HEK293 (cell line): ENCODE results near the gene SMAD2.

ENCODE experiments used
- CTCF ChIA-PET: fragments of 350-600 bp; formaldehyde crosslinking; extraction: SDS; loops from one replicate; lab custom pipeline; 2021; ENCODE audit warnings: antibody characterized with exemption; lab: Yijun Ruan, JAX
- POLR2A ChIA-PET: fragments of 300-600 bp; formaldehyde crosslinking; extraction: SDS; loops from one replicate; lab custom pipeline; 2020; ENCODE audit warnings: antibody characterized with exemption, inconsistent platforms; lab: Yijun Ruan, JAX
- H3K27ac ChIP-seq: fragments of 200-500 bp; sonication (Bioruptor generic); 2 replicates; pipeline ENCODE4 v1.5.1; 2014; ENCODE audit warnings: low read depth, low read length, control low read depth, inconsistent platforms; ENCODE audit errors: extremely low read depth
- H3K36me3 ChIP-seq, 2 experiments: fragments of 200-500 bp in 1 of 2; sonication (Bioruptor generic) in 1 of 2; 1 replicate in 1 of 2; 2 replicates in 1 of 2; pipeline ENCODE4 v1.5.1; 2014 to 2017; ENCODE audit warnings: inconsistent platforms in 2 of 2, low read length in 2 of 2; ENCODE audit not compliant: control insufficient read depth in 2 of 2, insufficient read depth in 1 of 2
- H3K4me1 ChIP-seq: fragments of 200-500 bp; sonication (Bioruptor generic); 2 replicates; pipeline ENCODE4 v1.5.1; 2014; ENCODE audit warnings: mild to moderate bottlenecking, low read length, inconsistent platforms; ENCODE audit not compliant: control insufficient read depth, insufficient read depth
- H3K4me3 ChIP-seq: 2 replicates; pipeline ENCODE4 v1.5.1; 2011; ENCODE audit warnings: low read depth, mild to moderate bottlenecking, control low read depth, low read length, moderate library complexity
- H3K9me3 ChIP-seq: fragments of 200-500 bp; sonication (Bioruptor generic); 2 replicates; pipeline ENCODE4 v1.5.1; 2014; ENCODE audit warnings: low read depth, low read length, inconsistent platforms; ENCODE audit not compliant: control insufficient read depth, insufficient read depth
- BCL11A ChIP-seq: fragments of 450-650 bp; formaldehyde crosslinking; IDR thresholded peaks from 2 replicates; pipeline ENCODE4 v1.5.1; 2016; ENCODE audit warnings: low read depth, missing biosample characterization, missing genetic modification characterization
- GLIS1 ChIP-seq: fragments of 450-650 bp; formaldehyde crosslinking; IDR thresholded peaks from 2 replicates; pipeline ENCODE4 v1.5.1; 2016; ENCODE audit warnings: missing biosample characterization, missing genetic modification characterization
- IKZF3 ChIP-seq: fragments of 450-650 bp; IDR thresholded peaks from 2 replicates; pipeline ENCODE4 v1.5.0; 2018; ENCODE audit warnings: missing biosample characterization, mild to moderate bottlenecking, missing genetic modification characterization, moderate library complexity
- KLF1 ChIP-seq: fragments of 450-650 bp; formaldehyde crosslinking; IDR thresholded peaks from 2 replicates; pipeline ENCODE4 v1.5.1; 2016; ENCODE audit warnings: missing biosample characterization, missing genetic modification characterization
- KLF10 ChIP-seq: fragments of 450-650 bp; IDR thresholded peaks from 2 replicates; pipeline ENCODE4 v1.5.1; 2018; ENCODE audit warnings: missing biosample characterization, mild to moderate bottlenecking, missing genetic modification characterization
- KLF7 ChIP-seq: fragments of 450-650 bp; formaldehyde crosslinking; IDR thresholded peaks from 2 replicates; pipeline ENCODE4 v1.5.1; 2016; ENCODE audit warnings: missing biosample characterization, missing genetic modification characterization, borderline replicate concordance
- KLF8 ChIP-seq: fragments of 450-650 bp; formaldehyde crosslinking; IDR thresholded peaks from 2 replicates; pipeline ENCODE4 v1.5.1; 2016; ENCODE audit warnings: missing biosample characterization, missing genetic modification characterization
- SP3 ChIP-seq: fragments of 450-650 bp; formaldehyde crosslinking; IDR thresholded peaks from 2 replicates; pipeline ENCODE4 v1.5.1; 2016; ENCODE audit warnings: missing biosample characterization, missing genetic modification characterization
- SP7 ChIP-seq: fragments of 450-650 bp; formaldehyde crosslinking; IDR thresholded peaks from 2 replicates; pipeline ENCODE4 v1.5.1; 2016; ENCODE audit warnings: missing biosample characterization, missing genetic modification characterization
- YY2 ChIP-seq: fragments of 450-650 bp; formaldehyde crosslinking; IDR thresholded peaks from 2 replicates; pipeline ENCODE4 v1.5.1; 2016; ENCODE audit warnings: missing biosample characterization, missing genetic modification characterization
- ZBTB20 ChIP-seq: fragments of 450-650 bp; formaldehyde crosslinking; IDR thresholded peaks from 2 replicates; pipeline ENCODE4 v1.5.1; 2016; ENCODE audit warnings: missing biosample characterization, missing genetic modification characterization
- ZBTB6 ChIP-seq: fragments of 450-650 bp; formaldehyde crosslinking; IDR thresholded peaks from 2 replicates; pipeline ENCODE4 v1.5.1; 2017; ENCODE audit warnings: missing biosample characterization, missing genetic modification characterization
- ZBTB8A ChIP-seq: fragments of 450-650 bp; formaldehyde crosslinking; IDR thresholded peaks from 2 replicates; pipeline ENCODE4 v1.5.1; 2016; ENCODE audit warnings: missing biosample characterization, missing genetic modification characterization
- ZEB2 ChIP-seq: fragments of 450-650 bp; formaldehyde crosslinking; IDR thresholded peaks from 2 replicates; pipeline ENCODE4 v1.5.1; 2016; ENCODE audit warnings: missing biosample characterization, missing genetic modification characterization
- ZFP41 ChIP-seq: fragments of 450-650 bp; formaldehyde crosslinking; IDR thresholded peaks from 2 replicates; pipeline ENCODE4 v1.5.1; 2016; ENCODE audit warnings: missing biosample characterization, missing genetic modification characterization, borderline replicate concordance
- ZFP69B ChIP-seq: fragments of 450-650 bp; formaldehyde crosslinking; IDR thresholded peaks from 2 replicates; pipeline ENCODE4 v1.5.1; 2016; ENCODE audit warnings: missing biosample characterization, missing genetic modification characterization
- ZNF155 ChIP-seq: fragments of 450-650 bp; formaldehyde crosslinking; IDR thresholded peaks from 2 replicates; pipeline ENCODE4 v1.5.1; 2016; ENCODE audit warnings: missing biosample characterization, missing genetic modification characterization
- ZNF324 ChIP-seq: fragments of 450-650 bp; formaldehyde crosslinking; IDR thresholded peaks from 2 replicates; pipeline ENCODE4 v1.5.1; 2016; ENCODE audit warnings: missing biosample characterization, missing genetic modification characterization
- ZNF341 ChIP-seq: fragments of 450-650 bp; formaldehyde crosslinking; IDR thresholded peaks from 2 replicates; pipeline ENCODE4; 2016; ENCODE audit warnings: low read depth, missing biosample characterization, missing genetic modification characterization
- ZNF391 ChIP-seq: fragments of 450-650 bp; formaldehyde crosslinking; IDR thresholded peaks from 2 replicates; pipeline ENCODE4 v1.5.1; 2016; ENCODE audit warnings: low read depth, missing biosample characterization, missing genetic modification characterization, borderline replicate concordance
- ZNF398 ChIP-seq: fragments of 450-650 bp; formaldehyde crosslinking; IDR thresholded peaks from 2 replicates; pipeline ENCODE4 v1.5.1; 2017; ENCODE audit warnings: missing biosample characterization, missing genetic modification characterization
- ZNF473 ChIP-seq: fragments of 450-650 bp; formaldehyde crosslinking; IDR thresholded peaks from 2 replicates; pipeline ENCODE4 v1.5.1; 2017; ENCODE audit warnings: missing biosample characterization, missing genetic modification characterization
- ZNF501 ChIP-seq: fragments of 450-650 bp; formaldehyde crosslinking; IDR thresholded peaks from 2 replicates; pipeline ENCODE4 v1.5.1; 2016; ENCODE audit warnings: missing biosample characterization, missing genetic modification characterization
- ZNF560 ChIP-seq: fragments of 450-650 bp; formaldehyde crosslinking; IDR thresholded peaks from 2 replicates; pipeline ENCODE4 v1.5.1; 2017; ENCODE audit warnings: missing biosample characterization, missing genetic modification characterization, borderline replicate concordance
- ZNF660 ChIP-seq: fragments of 450-650 bp; IDR thresholded peaks from 2 replicates; pipeline ENCODE4 v1.5.1; 2018; ENCODE audit warnings: missing biosample characterization, mild to moderate bottlenecking, missing genetic modification characterization
- ZNF692 ChIP-seq: fragments of 450-650 bp; formaldehyde crosslinking; IDR thresholded peaks from 2 replicates; pipeline ENCODE4 v1.5.1; 2016; ENCODE audit warnings: missing biosample characterization, missing genetic modification characterization
- ZNF837 ChIP-seq: fragments of 450-650 bp; formaldehyde crosslinking; IDR thresholded peaks from 2 replicates; pipeline ENCODE4 v1.5.1; 2016; ENCODE audit warnings: missing biosample characterization, missing genetic modification characterization
- ZXDB ChIP-seq: fragments of 450-650 bp; formaldehyde crosslinking; IDR thresholded peaks from 2 replicates; pipeline ENCODE4 v1.5.1; 2016; ENCODE audit warnings: missing biosample characterization, missing genetic modification characterization
- TF ChIP-seq, protein P1 (sequence below): fragments of 450-650 bp; formaldehyde crosslinking; IDR thresholded peaks from 2 replicates; pipeline ENCODE4 v1.5.1; 2017; ENCODE audit warnings: missing biosample characterization, missing genetic modification characterization
- TF ChIP-seq, protein P2 (sequence below): fragments of 450-650 bp; formaldehyde crosslinking; IDR thresholded peaks from 2 replicates; pipeline ENCODE4 v1.5.1; 2016; ENCODE audit warnings: missing biosample characterization, missing genetic modification characterization

Gene SMAD2

DNA sequence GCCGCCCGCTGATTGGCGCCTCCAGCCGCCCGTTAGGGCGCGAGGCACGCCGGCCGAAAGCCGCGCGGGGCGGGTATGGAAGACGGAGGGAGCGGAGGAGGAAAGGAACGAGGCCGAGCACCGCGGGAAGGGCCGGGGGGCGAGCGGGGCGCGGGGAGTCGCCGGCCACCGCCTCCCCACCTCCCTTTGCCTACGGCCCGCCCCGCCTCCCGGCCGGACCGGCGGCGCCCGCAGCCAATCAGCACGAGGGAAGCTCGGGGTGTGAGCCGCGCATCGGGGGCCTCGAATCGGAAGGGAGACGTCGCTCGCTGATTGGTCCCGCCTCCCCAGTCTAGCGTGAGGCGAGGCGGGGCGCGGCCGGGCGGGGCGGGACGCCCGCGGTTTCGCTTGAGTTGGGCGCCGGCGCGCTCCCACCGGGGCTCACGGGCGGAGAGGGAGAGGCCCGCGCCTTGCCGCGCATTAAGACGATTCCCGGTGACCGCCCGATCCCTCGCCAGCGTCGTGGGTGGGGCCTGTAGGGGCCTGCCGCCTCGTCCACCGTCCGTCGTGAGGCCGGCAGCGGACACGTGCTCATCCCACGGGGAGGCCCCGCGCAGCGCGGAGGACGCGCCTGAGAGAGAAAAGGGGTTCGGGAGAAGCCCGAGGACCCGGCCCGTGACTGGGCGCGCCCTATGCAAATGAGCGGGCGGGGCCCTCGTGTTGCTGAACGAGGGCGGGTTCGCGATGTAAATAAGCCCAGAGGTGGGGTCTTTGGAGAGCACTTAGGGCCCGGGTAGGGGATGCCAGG, 665 bp upstream of the SMAD2 start:
- Histone ChIP-seq H3K36me3 (no peaks in the 10 kb centered on the region; a peak in 1 of 3 replicates), H3K27ac (peak overlapping the region; percentile 99), H3K9me3 (no peaks in the 10 kb centered on the region), H3K4me3 (peak overlapping the region; percentile 78), H3K4me1 (peaks cover 15% of the 10 kb centered on the region)
- CTCF ChIA-PET = interaction anchor here (0.6 to 1.4 kb wide), 2 partner anchors 67 to 80 kb away, joined by 3 read pairs; no protein-coding TSS in a partner anchor
- POLR2A ChIA-PET = interaction anchor here (0.5 to 1.8 kb wide), 12 partner anchors 10 to 89 kb away, joined by 3 to 9 read pairs (median 4); no protein-coding TSS in a partner anchor
- TF ChIP-seq GLIS1 = peak; percentile 41; the same call in 1 of the 2 replicates
- TF ChIP-seq KLF10 (tag by site-specific recombination) = peak; percentile 93
- TF ChIP-seq KLF7 = peak; percentile 93; the same call in 1 of the 2 replicates
- TF ChIP-seq, protein P1, sequence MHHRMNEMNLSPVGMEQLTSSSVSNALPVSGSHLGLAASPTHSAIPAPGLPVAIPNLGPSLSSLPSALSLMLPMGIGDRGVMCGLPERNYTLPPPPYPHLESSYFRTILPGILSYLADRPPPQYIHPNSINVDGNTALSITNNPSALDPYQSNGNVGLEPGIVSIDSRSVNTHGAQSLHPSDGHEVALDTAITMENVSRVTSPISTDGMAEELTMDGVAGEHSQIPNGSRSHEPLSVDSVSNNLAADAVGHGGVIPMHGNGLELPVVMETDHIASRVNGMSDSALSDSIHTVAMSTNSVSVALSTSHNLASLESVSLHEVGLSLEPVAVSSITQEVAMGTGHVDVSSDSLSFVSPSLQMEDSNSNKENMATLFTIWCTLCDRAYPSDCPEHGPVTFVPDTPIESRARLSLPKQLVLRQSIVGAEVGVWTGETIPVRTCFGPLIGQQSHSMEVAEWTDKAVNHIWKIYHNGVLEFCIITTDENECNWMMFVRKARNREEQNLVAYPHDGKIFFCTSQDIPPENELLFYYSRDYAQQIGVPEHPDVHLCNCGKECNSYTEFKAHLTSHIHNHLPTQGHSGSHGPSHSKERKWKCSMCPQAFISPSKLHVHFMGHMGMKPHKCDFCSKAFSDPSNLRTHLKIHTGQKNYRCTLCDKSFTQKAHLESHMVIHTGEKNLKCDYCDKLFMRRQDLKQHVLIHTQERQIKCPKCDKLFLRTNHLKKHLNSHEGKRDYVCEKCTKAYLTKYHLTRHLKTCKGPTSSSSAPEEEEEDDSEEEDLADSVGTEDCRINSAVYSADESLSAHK (tag by site-specific recombination) = no peak
- TF ChIP-seq ZFP41 (tag by site-specific recombination) = no peak
- TF ChIP-seq, protein P2, sequence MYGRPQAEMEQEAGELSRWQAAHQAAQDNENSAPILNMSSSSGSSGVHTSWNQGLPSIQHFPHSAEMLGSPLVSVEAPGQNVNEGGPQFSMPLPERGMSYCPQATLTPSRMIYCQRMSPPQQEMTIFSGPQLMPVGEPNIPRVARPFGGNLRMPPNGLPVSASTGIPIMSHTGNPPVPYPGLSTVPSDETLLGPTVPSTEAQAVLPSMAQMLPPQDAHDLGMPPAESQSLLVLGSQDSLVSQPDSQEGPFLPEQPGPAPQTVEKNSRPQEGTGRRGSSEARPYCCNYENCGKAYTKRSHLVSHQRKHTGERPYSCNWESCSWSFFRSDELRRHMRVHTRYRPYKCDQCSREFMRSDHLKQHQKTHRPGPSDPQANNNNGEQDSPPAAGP (tag by site-specific recombination) = peak; percentile 69
- TF ChIP-seq ZBTB6 (tag by site-specific recombination) = no peak
- 0 out of 2 replicates have a peak, but pooled peaks have one; percentile 29 for TF ChIP-seq IKZF3 (tag by site-specific recombination)
- peak; percentile 99 for TF ChIP-seq ZBTB8A
- TF ChIP-seq ZNF155 (tag by site-specific recombination) = no peak
- 0 out of 2 replicates have a peak, but pooled peaks have one; percentile 5 for TF ChIP-seq YY2 (tag by site-specific recombination)
- TF ChIP-seq ZEB2 = peak; percentile 56
- peak; percentile 94 for TF ChIP-seq ZBTB20 (tag by site-specific recombination)
- 0 out of 2 replicates have a peak, but pooled peaks have one; percentile 62 for TF ChIP-seq ZNF391 (tag by site-specific recombination)
- TF ChIP-seq ZNF473 (tag by site-specific recombination) = no peak
- TF ChIP-seq SP3 (tag by site-specific recombination) = peak; percentile 78
- no peak for TF ChIP-seq ZNF837 (tag by site-specific recombination)
- peak; percentile 76; the same call in 1 of the 2 replicates for TF ChIP-seq KLF8 (tag by site-specific recombination)
- TF ChIP-seq ZNF560 (tag by site-specific recombination) = no peak
- peak; percentile 94 for TF ChIP-seq ZNF692
- TF ChIP-seq ZFP69B (tag by site-specific recombination) = peak; percentile 82
- TF ChIP-seq ZNF341 = no peak
- TF ChIP-seq KLF1 (tag by site-specific recombination) = peak; percentile 90
- no peak for TF ChIP-seq BCL11A
- peak; percentile 82 for TF ChIP-seq ZNF501 (tag by site-specific recombination)
- peak; percentile 66; the same call in 1 of the 2 replicates for TF ChIP-seq SP7 (tag by site-specific recombination)
- peak; percentile 84 for TF ChIP-seq ZXDB
- TF ChIP-seq ZNF398 (tag by site-specific recombination) = peak; percentile 68
- TF ChIP-seq ZNF660 (tag by site-specific recombination) = no peak
- TF ChIP-seq ZNF324 (tag by site-specific recombination) = peak; percentile 21; the same call in 1 of the 2 replicates
